Gastroesophageal sphincter (tissue), 4 donors: ENCODE data around the gene TEX28. TPM values are rescaled to one million over a fixed set of nuclear protein-coding genes. Genes with fewer than 3 reads are reported as not detected.

Experiments used
- ATAC-seq: fragments of 150-250 bp; one replicate; pipeline ENCODE4 v1.9.1; 2016; ENCODE audit warnings: mild to moderate bottlenecking, moderate library complexity
- H3K27ac ChIP-seq, 4 donors: fragments of 200-600 bp; sonication (generic) in 3 of 4; 1 replicate in 3 of 4; 2 replicates in 1 of 4; pipeline ENCODE4 v1.5.1; 2016 to 2019
- H3K27me3 ChIP-seq: fragments of 200-600 bp; sonication (generic); one replicate; pipeline ENCODE4 v1.5.1; 2019
- H3K36me3 ChIP-seq, 2 donors: fragments of 200-600 bp; sonication (generic); one replicate each; pipeline ENCODE4 v1.5.1; 2019; ENCODE audit warnings: control low read depth in 1 of 2
- H3K4me1 ChIP-seq, 3 donors: fragments of 200-600 bp; sonication (generic); 1 replicate in 2 of 3; 2 replicates in 1 of 3; pipeline ENCODE4 v1.5.1; 2016 to 2019; ENCODE audit warnings: control low read depth in 2 of 3
- H3K4me3 ChIP-seq, 2 donors: fragments of 200-600 bp; sonication (generic); one replicate each; pipeline ENCODE4 v1.5.1; 2019; ENCODE audit warnings: mild to moderate bottlenecking in 1 of 2, moderate library complexity in 1 of 2
- H3K9me3 ChIP-seq, 3 donors: fragments of 200-600 bp; sonication (generic); one replicate each; pipeline ENCODE4 v1.5.1; 2017 to 2019; ENCODE audit warnings: control low read depth in 2 of 3
- EP300 ChIP-seq: sonication (generic); formaldehyde crosslinking; IDR thresholded peaks from one replicate; pipeline ENCODE4 v1.6.1; 2017; ENCODE audit warnings: antibody characterized with exemption, mild to moderate bottlenecking
- POLR2A ChIP-seq, 2 donors: fragments of 450-650 bp; IDR thresholded peaks; one replicate each; pipeline ENCODE4 v1.6.1; 2017; ENCODE audit warnings: antibody characterized with exemption in 2 of 2, mild to moderate bottlenecking in 2 of 2, moderate library complexity in 1 of 2
- POLR2AphosphoS5 ChIP-seq: sonication (generic); formaldehyde crosslinking; IDR thresholded peaks from one replicate; pipeline ENCODE4 v1.6.1; 2017; ENCODE audit warnings: antibody characterized with exemption
- WGBS, 2 donors: methylation state at CpG; one replicate each; pipeline ENCODE4 v1.1.5; 2018; ENCODE audit warnings: low coverage in 1 of 2; 5-methylcytosine and 5-hydroxymethylcytosine counted together
- total RNA-seq, 4 donors: library from RNA; depleted of rRNA; stranded (reverse); fragments of >200 nt; gene quantifications; one replicate each; pipeline ENCODE4 v1.1.0, GENCODE V29; 2016
- TF ChIP-seq, protein P1 (sequence below), 4 experiments: fragments of 200-600 bp in 2 of 4; fragments of 450-650 bp in 2 of 4; sonication (generic) in 1 of 4; IDR thresholded peaks; one replicate each; pipeline ENCODE4 v1.5.1; 2017 to 2019; ENCODE audit warnings: antibody characterized with exemption in 4 of 4, mild to moderate bottlenecking in 2 of 4, moderate library complexity in 2 of 4

Gene TEX28
- total RNA-seq, 4 donors from 2014 or later, result not detected

DNA sequence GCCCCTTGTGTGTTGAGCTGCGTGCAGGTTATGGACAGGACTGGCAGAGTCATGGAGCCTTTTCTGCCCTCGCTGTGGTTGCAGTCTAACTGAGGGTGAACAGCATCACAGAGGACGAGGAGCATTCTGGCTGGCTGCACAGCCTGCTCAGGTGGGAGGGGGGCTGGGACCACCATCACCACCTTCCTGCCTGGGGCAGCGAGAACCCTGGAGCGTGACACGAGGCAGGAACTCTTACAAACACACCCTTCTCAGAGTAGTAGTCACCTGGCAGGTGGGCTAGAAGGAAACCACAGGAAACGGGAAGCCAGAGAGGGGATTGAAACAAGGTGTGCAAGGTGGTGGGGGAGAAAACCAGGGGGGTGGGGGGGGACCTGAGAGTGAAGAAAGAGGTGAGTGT is 26.2 kb upstream of the TEX28 start:
- H3K4me1 ChIP-seq, result no peaks in the 10 kb centered on the region
- no peaks in the 10 kb centered on the region for H3K9me3 ChIP-seq
- no peak for ATAC-seq
- no peak for TF ChIP-seq EP300
- TF ChIP-seq POLR2AphosphoS5, result no peak
- TF ChIP-seq POLR2A (IDR thresholded peaks at IDR 0.05), result no peak
- TF ChIP-seq, protein P1, sequence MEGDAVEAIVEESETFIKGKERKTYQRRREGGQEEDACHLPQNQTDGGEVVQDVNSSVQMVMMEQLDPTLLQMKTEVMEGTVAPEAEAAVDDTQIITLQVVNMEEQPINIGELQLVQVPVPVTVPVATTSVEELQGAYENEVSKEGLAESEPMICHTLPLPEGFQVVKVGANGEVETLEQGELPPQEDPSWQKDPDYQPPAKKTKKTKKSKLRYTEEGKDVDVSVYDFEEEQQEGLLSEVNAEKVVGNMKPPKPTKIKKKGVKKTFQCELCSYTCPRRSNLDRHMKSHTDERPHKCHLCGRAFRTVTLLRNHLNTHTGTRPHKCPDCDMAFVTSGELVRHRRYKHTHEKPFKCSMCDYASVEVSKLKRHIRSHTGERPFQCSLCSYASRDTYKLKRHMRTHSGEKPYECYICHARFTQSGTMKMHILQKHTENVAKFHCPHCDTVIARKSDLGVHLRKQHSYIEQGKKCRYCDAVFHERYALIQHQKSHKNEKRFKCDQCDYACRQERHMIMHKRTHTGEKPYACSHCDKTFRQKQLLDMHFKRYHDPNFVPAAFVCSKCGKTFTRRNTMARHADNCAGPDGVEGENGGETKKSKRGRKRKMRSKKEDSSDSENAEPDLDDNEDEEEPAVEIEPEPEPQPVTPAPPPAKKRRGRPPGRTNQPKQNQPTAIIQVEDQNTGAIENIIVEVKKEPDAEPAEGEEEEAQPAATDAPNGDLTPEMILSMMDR (IDR thresholded peaks at IDR 0.05), result no peak
- no peaks in the 10 kb centered on the region for H3K36me3 ChIP-seq
- no peak overlapping the region for H3K27ac ChIP-seq
- H3K27me3 ChIP-seq, result no peaks in the 10 kb centered on the region
- H3K4me3 ChIP-seq, result no peak overlapping the region
- 57% methylated on average over 1 of the region's 7 CpGs; no CpG with 5 or more reads in 1 of the 2 donors for WGBS, 2 donors

DNA sequence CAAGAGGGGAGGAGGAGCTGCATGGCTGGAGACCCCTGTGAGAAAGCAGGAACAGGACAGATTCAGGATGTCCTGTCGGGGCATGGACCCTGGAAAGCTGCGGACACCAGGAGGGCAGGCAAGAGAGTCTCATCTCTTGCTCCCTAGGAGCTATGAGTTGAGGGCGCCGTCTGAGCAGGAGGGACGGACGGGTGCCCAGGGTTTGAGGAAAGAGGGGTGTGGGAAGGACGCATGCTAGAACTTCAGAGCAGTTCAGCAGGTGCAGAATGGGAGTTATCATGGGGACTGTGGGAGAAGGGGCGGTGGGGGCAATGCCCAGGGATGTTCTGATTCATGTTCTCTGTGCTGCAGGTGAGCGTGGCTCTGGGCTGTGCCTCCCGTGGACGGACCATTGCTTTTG is 25.5 kb upstream of the TEX28 start:
- no peak for ATAC-seq
- H3K9me3 ChIP-seq, result no peaks in the 10 kb centered on the region
- TF ChIP-seq POLR2A (IDR thresholded peaks at IDR 0.05) (no peak), EP300 (no peak), POLR2AphosphoS5 (no peak)
- TF ChIP-seq, protein P1 (IDR thresholded peaks at IDR 0.05), result no peak
- H3K27me3 ChIP-seq, result no peaks in the 10 kb centered on the region
- H3K4me1 ChIP-seq, result no peaks in the 10 kb centered on the region
- no peak overlapping the region for H3K4me3 ChIP-seq
- WGBS, 2 donors, result 75 to 86% methylated on average over 2 to 6 of the region's 11 CpGs
- no peaks in the 10 kb centered on the region for H3K36me3 ChIP-seq
- H3K27ac ChIP-seq, result no peak overlapping the region

DNA sequence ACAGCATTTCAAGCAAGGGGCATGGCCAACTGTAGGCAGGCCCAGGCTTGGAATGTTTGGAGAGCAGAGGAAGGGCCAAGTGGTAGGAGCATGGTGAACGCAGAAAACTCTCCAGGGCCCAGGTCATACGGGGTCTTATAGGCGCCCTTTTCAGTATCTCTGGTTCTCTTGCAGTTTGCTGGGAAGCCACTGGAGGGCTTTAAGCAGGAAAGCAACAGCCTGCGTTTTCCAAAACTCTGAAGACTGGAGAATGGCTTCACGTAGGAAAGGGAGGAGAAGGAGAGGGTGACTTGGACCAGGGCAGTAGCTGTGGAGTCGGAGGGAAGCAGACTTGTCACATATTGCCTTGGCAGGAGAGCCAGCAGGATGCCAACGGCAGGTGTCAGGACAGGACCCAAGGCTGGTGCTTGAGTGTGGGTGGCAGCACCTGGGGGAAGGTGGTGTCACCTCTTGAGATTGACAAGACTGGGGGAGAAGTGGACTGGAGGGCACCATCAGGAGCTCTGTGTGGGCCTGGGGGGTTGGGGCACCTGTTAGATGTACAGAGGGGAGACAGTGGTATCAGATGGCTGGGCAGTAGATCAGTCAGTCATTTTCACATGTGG is 22.6 kb upstream of the TEX28 start:
- Histone ChIP-seq H3K4me1 (no peaks in the 10 kb centered on the region), H3K4me3 (no peak overlapping the region), H3K27me3 (no peaks in the 10 kb centered on the region), H3K9me3 (no peaks in the 10 kb centered on the region), H3K27ac (no peak overlapping the region), H3K36me3 (no peaks in the 10 kb centered on the region)
- peak; percentile 31 for ATAC-seq
- TF ChIP-seq EP300, result no peak
- TF ChIP-seq, protein P1 (IDR thresholded peaks at IDR 0.05), result peak in 3 of 4 experiments; percentile 39 to 46 (median 41)
- 16 to 23% methylated on average over 4 of the region's 7 CpGs for whole genome bisulfite sequencing, 2 donors

GRCh38 chrX:154315416-154315815 is 20.5 kb upstream of the TEX28 start:
- 63% methylated on average over 3 of the region's 3 CpGs; no CpG with 5 or more reads in 1 of the 2 donors for WGBS, 2 donors
- H3K27me3 ChIP-seq, result no peaks in the 10 kb centered on the region
- H3K4me3 ChIP-seq, result no peak overlapping the region
- H3K9me3 ChIP-seq, result no peaks in the 10 kb centered on the region
- TF ChIP-seq POLR2A (IDR thresholded peaks at IDR 0.05) (no peak), EP300 (no peak), POLR2AphosphoS5 (no peak)
- TF ChIP-seq, protein P1 (IDR thresholded peaks at IDR 0.05), result no peak
- H3K36me3 ChIP-seq, result no peaks in the 10 kb centered on the region
- no peaks in the 10 kb centered on the region for H3K4me1 ChIP-seq
- no peak overlapping the region for H3K27ac ChIP-seq
- no peak for ATAC-seq

GRCh38 chrX:154313147-154313546 is 18.2 kb upstream of the TEX28 start:
- ATAC-seq, result no peak
- Histone ChIP-seq H3K36me3 (no peaks in the 10 kb centered on the region), H3K27ac (no peak overlapping the region), H3K4me1 (no peaks in the 10 kb centered on the region), H3K9me3 (no peaks in the 10 kb centered on the region), H3K27me3 (no peaks in the 10 kb centered on the region), H3K4me3 (no peak overlapping the region)
- WGBS, 2 donors, result 78 to 83% methylated on average over 2 to 3 of the region's 5 CpGs
- TF ChIP-seq POLR2AphosphoS5, result no peak
- TF ChIP-seq, protein P1 (IDR thresholded peaks at IDR 0.05), result no peak
- TF ChIP-seq EP300, result no peak
- no peak for TF ChIP-seq POLR2A (IDR thresholded peaks at IDR 0.05)
